MCF 10A (cell line): ENCODE results near the gene LY6G6D. TPM values are rescaled to one million over a fixed set of nuclear protein-coding genes. Genes with fewer than 3 reads are reported as not detected.

Experiments
- BruUV-seq: library from RNA; stranded (reverse); fragments of 400-500 nt; replicated peaks from 2 replicates; lab custom pipeline; 2021; lab: Mats Ljungman, UMichigan
- CTCF ChIA-PET: fragments of 300-600 bp; sonication (Branson Sonifier 250); formaldehyde crosslinking; extraction: SDS; loops from one replicate; lab custom pipeline; 2021; ENCODE audit warnings: antibody characterized with exemption, inconsistent platforms; lab: Yijun Ruan, JAX
- POLR2A ChIA-PET: fragments of 300-600, 350-650 bp; sonication (Branson Sonifier 250); formaldehyde crosslinking; extraction: SDS; loops from one replicate; lab custom pipeline; 2020; ENCODE audit warnings: antibody characterized with exemption, inconsistent platforms; lab: Yijun Ruan, JAX
- DNase-seq: peaks from one replicate; pipeline ENCODE4 v3.0.0-alpha.2; 2018; ENCODE audit not compliant: unreplicated experiment
- H3K27ac Mint-ChIP-seq: one replicate; pipeline ENCODE4 v1.8.0; 2022; ENCODE audit warnings: mild to moderate bottlenecking, low read depth, mixed read lengths; ENCODE audit not compliant: unreplicated experiment
- H3K27me3 Mint-ChIP-seq: one replicate; pipeline ENCODE4 v1.8.0; 2022; ENCODE audit warnings: mixed read lengths; ENCODE audit not compliant: insufficient read depth, unreplicated experiment
- H3K36me3 Mint-ChIP-seq: one replicate; pipeline ENCODE4 v1.8.0; 2022; ENCODE audit warnings: mild to moderate bottlenecking, moderate library complexity, mixed read lengths; ENCODE audit not compliant: insufficient read depth, unreplicated experiment
- H3K4me1 Mint-ChIP-seq: one replicate; pipeline ENCODE4 v1.8.0; 2022; ENCODE audit warnings: mixed read lengths; ENCODE audit not compliant: insufficient read depth, unreplicated experiment
- H3K4me3 Mint-ChIP-seq: one replicate; pipeline ENCODE4 v1.8.0; 2022; ENCODE audit warnings: mild to moderate bottlenecking, moderate library complexity, mixed read lengths; ENCODE audit not compliant: unreplicated experiment
- H3K9me3 Mint-ChIP-seq: one replicate; pipeline ENCODE4 v1.8.0; 2022; ENCODE audit warnings: mixed read lengths; ENCODE audit not compliant: unreplicated experiment
- intact Hi-C: fragments of 100-400 bp; cut with micrococcal nuclease; formaldehyde crosslinking; loops from 2 replicates; pipeline ENCODE4 v1.14.1; 2022
- microRNA-seq: library from miRNA; unstranded; fragments of <30 nt; microRNA quantifications from one replicate; pipeline ENCODE4 v1.2.0, GENCODE V29; 2022
- total RNA-seq: library from RNA; stranded (reverse); gene quantifications from 2 replicates; pipeline ENCODE4 v1.2.3, GENCODE V29; 2022
- TF ChIP-seq, protein P1 (sequence below): fragments of 200-600 bp; IDR thresholded peaks from one replicate; pipeline ENCODE4 v1.8.0; 2022; ENCODE audit warnings: antibody characterized with exemption, mild to moderate bottlenecking; ENCODE audit not compliant: unreplicated experiment

LY6G6D gene
- total RNA-seq, 1 experiment from 2014 or later: not detected

- no peak for DNase-seq
- TF ChIP-seq, protein P1, sequence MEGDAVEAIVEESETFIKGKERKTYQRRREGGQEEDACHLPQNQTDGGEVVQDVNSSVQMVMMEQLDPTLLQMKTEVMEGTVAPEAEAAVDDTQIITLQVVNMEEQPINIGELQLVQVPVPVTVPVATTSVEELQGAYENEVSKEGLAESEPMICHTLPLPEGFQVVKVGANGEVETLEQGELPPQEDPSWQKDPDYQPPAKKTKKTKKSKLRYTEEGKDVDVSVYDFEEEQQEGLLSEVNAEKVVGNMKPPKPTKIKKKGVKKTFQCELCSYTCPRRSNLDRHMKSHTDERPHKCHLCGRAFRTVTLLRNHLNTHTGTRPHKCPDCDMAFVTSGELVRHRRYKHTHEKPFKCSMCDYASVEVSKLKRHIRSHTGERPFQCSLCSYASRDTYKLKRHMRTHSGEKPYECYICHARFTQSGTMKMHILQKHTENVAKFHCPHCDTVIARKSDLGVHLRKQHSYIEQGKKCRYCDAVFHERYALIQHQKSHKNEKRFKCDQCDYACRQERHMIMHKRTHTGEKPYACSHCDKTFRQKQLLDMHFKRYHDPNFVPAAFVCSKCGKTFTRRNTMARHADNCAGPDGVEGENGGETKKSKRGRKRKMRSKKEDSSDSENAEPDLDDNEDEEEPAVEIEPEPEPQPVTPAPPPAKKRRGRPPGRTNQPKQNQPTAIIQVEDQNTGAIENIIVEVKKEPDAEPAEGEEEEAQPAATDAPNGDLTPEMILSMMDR: no peak
- intact Hi-C loops: no loop called here
- ChIA-PET CTCF (no interaction called here), POLR2A (interaction anchor here (0.8 kb wide), 1 partner anchor 13 kb away, joined by 3 read pairs; no protein-coding TSS in a partner anchor)
- Mint-ChIP-seq H3K4me3 (no peak overlapping the region), H3K9me3 (no peaks in the 10 kb centered on the region), H3K27me3 (no peaks in the 10 kb centered on the region), H3K4me1 (no peaks in the 10 kb centered on the region), H3K27ac (no peak overlapping the region), H3K36me3 (no peaks in the 10 kb centered on the region)
- no TSS peak for BruUV-seq
These were observed 50.4 kb downstream of the LY6G6D start for GRCh38 chr6:31765559-31765909.

DNA sequence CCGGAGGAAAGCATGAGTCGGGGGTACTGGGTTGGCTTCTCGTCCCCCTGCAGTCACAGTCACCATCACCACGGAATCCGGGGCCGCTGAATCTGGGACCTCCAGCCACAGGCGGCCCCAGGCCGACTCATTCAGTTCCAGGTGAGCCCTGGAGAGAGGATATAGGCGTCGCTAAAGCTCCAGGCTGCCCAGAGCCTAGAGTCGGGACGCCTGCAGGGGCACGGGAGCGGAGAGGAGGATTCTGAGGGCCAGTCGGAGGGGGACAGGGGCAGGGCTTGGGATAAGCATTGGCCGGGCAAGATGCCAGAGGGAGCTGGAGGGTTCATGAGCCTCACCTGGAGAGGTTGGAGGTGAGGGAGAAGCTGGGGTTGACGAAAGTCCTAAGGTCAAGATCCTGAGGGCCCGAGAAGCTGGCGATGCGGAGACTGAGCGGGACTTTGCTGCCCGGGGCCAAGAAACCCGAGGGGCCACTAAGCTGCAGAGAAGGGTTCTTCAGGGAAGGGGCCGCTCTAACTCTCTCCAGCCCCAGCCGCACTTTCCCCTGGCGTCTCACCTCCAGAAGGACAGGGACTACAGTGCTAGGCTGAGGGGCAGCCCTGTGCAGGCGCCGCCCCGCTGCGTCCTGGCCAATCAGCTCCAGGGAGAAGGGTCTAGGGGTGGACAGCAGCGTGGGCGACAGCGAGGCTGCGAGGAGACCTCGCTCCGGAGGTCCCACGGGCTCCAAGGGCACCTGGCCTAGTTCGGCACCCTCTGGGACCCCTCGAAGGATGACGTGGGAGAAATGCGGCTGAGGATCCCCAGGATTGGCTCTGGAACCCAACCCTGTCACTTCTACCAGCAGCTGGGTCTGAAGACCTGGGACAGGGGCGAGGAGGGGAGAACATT lies 51.0 kb downstream of the LY6G6D start:
- Mint-ChIP-seq H3K9me3 (no peaks in the 10 kb centered on the region), H3K27ac (no peak overlapping the region), H3K4me3 (no peak overlapping the region), H3K36me3 (no peaks in the 10 kb centered on the region), H3K27me3 (no peaks in the 10 kb centered on the region), H3K4me1 (no peaks in the 10 kb centered on the region)
- POLR2A ChIA-PET: interaction anchor here (0.8 kb wide), 1 partner anchor 13 kb away, joined by 3 read pairs; no protein-coding TSS in a partner anchor
- intact Hi-C loops: no loop called here
- CTCF ChIA-PET: no interaction called here
- BruUV-seq: no TSS peak
- no peak for DNase-seq
- TF ChIP-seq, protein P1: no peak

- H3K36me3 Mint-ChIP-seq: no peaks in the 10 kb centered on the region
- DNase-seq: no peak
- no TSS peak for BruUV-seq
- no peaks in the 10 kb centered on the region for H3K27me3 Mint-ChIP-seq
- intact Hi-C loops: no loop called here
- TF ChIP-seq, protein P1: no peak
- ChIA-PET CTCF (no interaction called here), POLR2A (no interaction called here)
- no peak overlapping the region for H3K4me3 Mint-ChIP-seq
- no peaks in the 10 kb centered on the region for H3K4me1 Mint-ChIP-seq
- H3K9me3 Mint-ChIP-seq: no peaks in the 10 kb centered on the region
- no peak overlapping the region for H3K27ac Mint-ChIP-seq
These were observed 52.0 kb downstream of the LY6G6D start for GRCh38 chr6:31767096-31767645.

Small RNA genes lying within 50 kb of the gene (microRNA-seq; reads per million reads assigned to microRNA genes)
- gene MIR4646: not detected

Other genes starting within 250 kb of the LY6G6D start
- 4.3 and 7.6 TPM in 2 replicates for gene MICB, start 217.2 kb upstream of the LY6G6D start, total RNA-seq
- gene MCCD1, start 186.4 kb upstream of the LY6G6D start, total RNA-seq: not detected in 2 replicates
- gene DDX39B, start 173.3 kb upstream of the LY6G6D start, total RNA-seq: 551 and 565 TPM in 2 replicates
- 1.2 and 2.4 TPM in 2 replicates for gene ATP6V1G2, start 168.7 kb upstream of the LY6G6D start, total RNA-seq
- 25.2 and 30.3 TPM in 2 replicates for gene NFKBIL1, start 167.7 kb upstream of the LY6G6D start, total RNA-seq
- not detected in 2 replicates for gene LTA, start 143.1 kb upstream of the LY6G6D start, total RNA-seq
- gene TNF, start 139.8 kb upstream of the LY6G6D start, total RNA-seq: not detected in 2 replicates
- gene LTB, start 132.9 kb upstream of the LY6G6D start, total RNA-seq: 0.37 TPM in 1 of 2 replicates, not detected in the other
- not detected in 2 replicates for gene LST1, start 129.1 kb upstream of the LY6G6D start, total RNA-seq
- gene NCR3, start 122.3 kb upstream of the LY6G6D start, total RNA-seq: not detected in 2 replicates
- gene AIF1, start 100.1 kb upstream of the LY6G6D start, total RNA-seq: not detected in 2 replicates
- gene PRRC2A, start 94.6 kb upstream of the LY6G6D start, total RNA-seq: 247 and 266 TPM in 2 replicates
- gene BAG6, start 62.7 kb upstream of the LY6G6D start, total RNA-seq: 290 and 291 TPM in 2 replicates
- 5.0 and 5.2 TPM in 2 replicates for gene APOM, start 59.5 kb upstream of the LY6G6D start, total RNA-seq
- gene C6orf47, start 54.6 kb upstream of the LY6G6D start, total RNA-seq: 15.5 and 16.6 TPM in 2 replicates
- gene GPANK1, start 50.4 kb upstream of the LY6G6D start, total RNA-seq: 13.0 and 13.6 TPM in 2 replicates
- gene CSNK2B, start 49.3 kb upstream of the LY6G6D start, total RNA-seq: 197 and 209 TPM in 2 replicates
- gene LY6G5B, start 45.4 kb upstream of the LY6G6D start, total RNA-seq: 14.4 and 16.0 TPM in 2 replicates
- 0.64 and 1.4 TPM in 2 replicates for gene LY6G5C, start 34.3 kb upstream of the LY6G6D start, total RNA-seq
- gene ABHD16A, start 12.0 kb upstream of the LY6G6D start, total RNA-seq: 32.1 and 42.7 TPM in 2 replicates
- gene LY6G6F, start 8.5 kb upstream of the LY6G6D start, total RNA-seq: not detected in 2 replicates
- 0.32 TPM in 1 of 2 replicates, not detected in the other for gene LY6G6C, start 6.4 kb downstream of the LY6G6D start, total RNA-seq
- not detected in 2 replicates for gene MPIG6B, start 8.0 kb downstream of the LY6G6D start, total RNA-seq
- gene DDAH2, start 14.0 kb downstream of the LY6G6D start, total RNA-seq: 8.5 and 13.5 TPM in 2 replicates
- gene CLIC1, start 21.2 kb downstream of the LY6G6D start, total RNA-seq: 511 and 632 TPM in 2 replicates
- 36.6 and 43.1 TPM in 2 replicates for gene MSH5, start 24.7 kb downstream of the LY6G6D start, total RNA-seq
- gene SAPCD1, start 47.3 kb downstream of the LY6G6D start, total RNA-seq: 4.3 and 5.1 TPM in 2 replicates
- gene VWA7, start 62.0 kb downstream of the LY6G6D start, total RNA-seq: 2.0 and 3.1 TPM in 2 replicates
- 133 and 200 TPM in 2 replicates for gene VARS1, start 80.4 kb downstream of the LY6G6D start, total RNA-seq
- gene LSM2, start 91.6 kb downstream of the LY6G6D start, total RNA-seq: 36.9 and 47.4 TPM in 2 replicates
- 0.35 and 0.79 TPM in 2 replicates for gene HSPA1L, start 99.9 kb downstream of the LY6G6D start, total RNA-seq
- gene HSPA1A, start 100.2 kb downstream of the LY6G6D start, total RNA-seq: 20.3 and 34.0 TPM in 2 replicates
- gene HSPA1B, start 112.4 kb downstream of the LY6G6D start, total RNA-seq: 29.8 and 51.6 TPM in 2 replicates
- gene NEU1, start 147.5 kb downstream of the LY6G6D start, total RNA-seq: 19.7 and 43.8 TPM in 2 replicates
- gene SLC44A4, start 163.6 kb downstream of the LY6G6D start, total RNA-seq: not detected in 2 replicates
- 20.2 and 21.8 TPM in 2 replicates for gene EHMT2, start 182.3 kb downstream of the LY6G6D start, total RNA-seq
- 3.6 and 4.0 TPM in 2 replicates for gene ZBTB12, start 186.7 kb downstream of the LY6G6D start, total RNA-seq
- gene C2, start 212.4 kb downstream of the LY6G6D start, total RNA-seq: not detected in 2 replicates
- 24.5 and 24.6 TPM in 2 replicates for gene CFB, start 230.7 kb downstream of the LY6G6D start, total RNA-seq
- 90.7 and 113 TPM in 2 replicates for gene NELFE, start 243.6 kb downstream of the LY6G6D start, total RNA-seq
- 53.1 and 66.2 TPM in 2 replicates for gene SKIC2, start 243.8 kb downstream of the LY6G6D start, total RNA-seq